Pulmonary artery endothelial cell (primary cell): Measurements from ENCODE around the gene TRIM61. TPM values are rescaled to one million over a fixed set of nuclear protein-coding genes. Genes with fewer than 3 reads are reported as not detected.

ENCODE experiments used
- total RNA-seq: library from RNA; depleted of rRNA; stranded (reverse); fragments of >200 nt; gene quantifications from 2 replicates; pipeline ENCODE4 v1.2.3, GENCODE V29; 2014

TRIM61 gene
- total RNA-seq, 1 donor from 2014 or later = not detected

Other genes with a start within 250 kb of the TRIM61 start
- gene SMIM31, start 223.5 kb downstream of the TRIM61 start, total RNA-seq = not detected in 2 replicates
- gene APELA, start 100.5 kb downstream of the TRIM61 start, total RNA-seq = not detected in 2 replicates
- gene TRIM60, start 54.3 kb upstream of the TRIM61 start, total RNA-seq = not detected in 2 replicates
- not detected in 2 replicates for gene TRIM75, start 76.2 kb upstream of the TRIM61 start, total RNA-seq
- gene TMEM192, start 135.2 kb upstream of the TRIM61 start, total RNA-seq = 11.0 and 11.7 TPM in 2 replicates
- gene KLHL2, start 229.9 kb upstream of the TRIM61 start, total RNA-seq = 28.5 and 36.2 TPM in 2 replicates